Common myeloid progenitor, CD34-positive (primary cell): Measurements from ENCODE around the gene SLFN12.
A peak's percentile ranks its signal among the peaks of the same experiment; 100 is the strongest.

ENCODE experiments used
- CTCF ChIA-PET: fragments of 350-600 bp; sonication (Branson Sonifier 250); formaldehyde crosslinking; loops from one replicate; lab custom pipeline; 2021; ENCODE audit warnings: antibody characterized with exemption; lab: Charles Lee
- POLR2A ChIA-PET: fragments of 350-600 bp; sonication (Branson Sonifier 250); formaldehyde crosslinking; loops from one replicate; lab custom pipeline; 2021; ENCODE audit warnings: antibody characterized with exemption; lab: Charles Lee
- DNase-seq, 3 donors: peaks; one replicate each; pipeline versions ENCODE4 v3.0.0 to v3.0.0-alpha.2; 2013
- H3K27ac ChIP-seq, 2 experiments: 1 replicate in 1 of 2; 2 replicates in 1 of 2; pipeline ENCODE4 v1.7.0; 2013; ENCODE audit warnings: inconsistent platforms in 2 of 2, low read length in 2 of 2, mild to moderate bottlenecking in 2 of 2, low read depth in 1 of 2, moderate library complexity in 1 of 2; ENCODE audit not compliant: severe bottlenecking in 2 of 2, insufficient read depth in 1 of 2, poor library complexity in 1 of 2
- H3K27me3 ChIP-seq, 5 experiments: replicated peaks in 2 of 5; 1 replicate in 3 of 5; 2 replicates in 2 of 5; pipeline versions ENCODE4 v1.6.1 to v1.7.0; 2013; ENCODE audit warnings: low read length in 4 of 5, mild to moderate bottlenecking in 2 of 5, moderate library complexity in 2 of 5, inconsistent platforms in 1 of 5; ENCODE audit not compliant: insufficient read depth in 5 of 5, control insufficient read depth in 4 of 5
- H3K36me3 ChIP-seq, 4 experiments: 1 replicate in 2 of 4; 2 replicates in 2 of 4; pipeline versions ENCODE4 v1.6.1 to v1.7.0; 2013; ENCODE audit warnings: low read length in 3 of 4, control low read depth in 1 of 4, mild to moderate bottlenecking in 1 of 4; ENCODE audit not compliant: control insufficient read depth in 4 of 4, insufficient read depth in 4 of 4
- H3K4me1 ChIP-seq, 4 experiments: 1 replicate in 3 of 4; 2 replicates in 1 of 4; pipeline versions ENCODE4 v1.6.1 to v1.7.1; 2013; ENCODE audit warnings: low read length in 3 of 4, mild to moderate bottlenecking in 3 of 4, control low read depth in 1 of 4, inconsistent platforms in 1 of 4, moderate library complexity in 1 of 4; ENCODE audit not compliant: control insufficient read depth in 4 of 4, insufficient read depth in 4 of 4; ENCODE audit errors: control extremely low read depth in 1 of 4
- H3K4me3 ChIP-seq, 7 experiments: 1 replicate in 4 of 7; 2 replicates in 3 of 7; pipeline versions ENCODE4 v1.5.1 to v1.7.0; 2013; ENCODE audit warnings: mild to moderate bottlenecking in 7 of 7, low read length in 6 of 7, moderate library complexity in 6 of 7, inconsistent platforms in 2 of 7, low read depth in 2 of 7, control low read depth in 1 of 7; ENCODE audit not compliant: insufficient read depth in 4 of 7, control insufficient read depth in 1 of 7; ENCODE audit errors: extremely low read depth in 1 of 7
- H3K9me3 ChIP-seq, 5 experiments: 1 replicate in 4 of 5; 2 replicates in 1 of 5; pipeline versions ENCODE4 v1.6.1 to v1.7.1; 2013; ENCODE audit warnings: low read length in 4 of 5, mild to moderate bottlenecking in 2 of 5, inconsistent platforms in 1 of 5, low read depth in 1 of 5, moderate library complexity in 1 of 5; ENCODE audit not compliant: control insufficient read depth in 4 of 5, insufficient read depth in 2 of 5; ENCODE audit errors: control extremely low read depth in 1 of 5
- WGBS: methylation state at CpG from one replicate; pipeline ENCODE4 v1.1.5; 2013; ENCODE audit not compliant: insufficient coverage; 5-methylcytosine and 5-hydroxymethylcytosine counted together

Gene SLFN12

DNA sequence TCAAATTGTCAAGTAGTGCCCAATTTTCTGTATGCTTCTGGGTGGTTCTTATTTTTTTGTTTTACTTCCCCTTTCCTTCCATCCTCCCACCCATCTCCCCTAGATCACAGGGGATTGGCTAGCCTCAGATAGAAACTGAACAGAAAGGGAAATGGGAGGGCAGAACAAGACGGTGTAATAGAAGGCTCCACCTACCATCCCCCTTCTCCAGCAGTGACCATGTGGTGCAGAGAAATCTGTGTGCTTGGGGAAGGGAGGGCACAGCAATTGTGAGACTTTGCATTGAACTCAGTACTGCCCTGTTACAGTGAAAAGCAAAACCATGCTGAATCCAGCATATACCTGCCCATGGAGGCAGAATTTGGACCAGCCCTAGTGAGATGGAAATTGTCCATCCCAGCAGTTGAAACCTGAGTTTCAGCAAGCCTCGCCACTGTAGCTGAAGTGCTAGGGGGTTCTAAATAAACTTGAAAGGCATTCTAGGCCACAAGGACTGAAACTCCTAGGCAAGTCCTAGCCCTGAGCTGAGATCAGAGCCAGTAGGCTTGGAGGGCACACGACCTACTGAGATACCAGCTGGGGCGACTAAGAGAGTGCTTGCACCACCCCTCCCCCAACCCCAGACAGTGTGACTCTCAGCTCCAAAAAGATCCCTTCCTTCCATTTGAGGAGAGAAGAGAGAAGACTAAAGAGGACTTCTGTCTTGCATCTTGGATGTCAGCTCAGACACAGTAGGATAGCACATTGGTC lies 64.0 kb downstream of the SLFN12 start:
- WGBS, result 60% methylated on average over 3 of the region's 4 CpGs
- H3K4me3 ChIP-seq, result peak overlapping the region in 3 of 7 experiments; percentile 28 to 60 (median 29)
- H3K9me3 ChIP-seq, result peaks cover 0 to 5% (median 4%) of the 10 kb centered on the region in 5 experiments
- H3K27ac ChIP-seq, result no peak overlapping the region
- H3K4me1 ChIP-seq, result peaks cover 15 to 33% (median 21%) of the 10 kb centered on the region in 4 experiments
- H3K27me3 ChIP-seq, result no peaks in the 10 kb centered on the region
- ChIA-PET CTCF (interaction anchor here (1.7 kb wide), 1 partner anchor 119 kb away, joined by 4 read pairs; no protein-coding TSS in a partner anchor), POLR2A (interaction anchor here (0.7 kb wide), 1 partner anchor 67 kb away, joined by 3 read pairs; no protein-coding TSS in a partner anchor)
- H3K36me3 ChIP-seq, result peaks cover 7 to 38% (median 18%) of the 10 kb centered on the region in 4 experiments
- DNase-seq, result peak; percentile 87 to 95 (median 94)

DNA sequence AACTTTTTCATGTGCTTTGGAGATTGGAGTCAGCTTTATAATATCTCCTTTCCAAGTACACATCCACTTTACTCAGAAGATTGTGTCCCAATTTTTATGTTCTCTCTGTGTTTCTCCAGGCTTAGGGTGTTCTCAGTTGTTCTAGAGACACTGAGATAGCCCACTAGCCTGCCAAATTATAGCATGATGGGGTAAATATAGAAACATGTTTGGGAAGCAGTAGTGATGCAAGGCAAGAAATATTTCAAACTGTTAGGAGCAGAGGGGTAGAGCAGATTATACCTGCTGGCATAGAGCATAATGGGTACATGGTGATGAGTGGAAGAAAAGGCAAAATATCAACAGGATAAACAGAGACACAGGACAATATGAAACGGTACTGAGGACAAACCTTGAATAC lies 71.3 kb downstream of the SLFN12 start:
- DNase-seq, result no peak
- H3K36me3 ChIP-seq, result peaks cover 24 to 76% (median 58%) of the 10 kb centered on the region in 4 experiments
- no peak overlapping the region for H3K27ac ChIP-seq
- POLR2A ChIA-PET, result no interaction called here
- no peaks in the 10 kb centered on the region for H3K9me3 ChIP-seq
- no peaks in the 10 kb centered on the region for H3K4me1 ChIP-seq
- no peak overlapping the region for H3K4me3 ChIP-seq
- no peaks in the 10 kb centered on the region for H3K27me3 ChIP-seq
- WGBS, result 100% methylated on average over 1 of the region's 1 CpG
- CTCF ChIA-PET, result interaction anchor here (0.6 kb wide), 1 partner anchor 241 kb away, joined by 3 read pairs; no protein-coding TSS in a partner anchor
